Gastrocnemius medialis (tissue), 4 donors: ENCODE results near the gene KCNF1. TPM values are rescaled to one million over a fixed set of nuclear protein-coding genes. Genes with fewer than 3 reads are reported as not detected.

Source experiments
- ATAC-seq, 2 donors: fragments of 150-250 bp; one replicate each; pipeline ENCODE4 v1.9.1; 2016
- DNase-seq, 2 donors: peaks; one replicate each; pipeline ENCODE4 v3.0.0-alpha.2; 2019
- H3K27ac ChIP-seq, 4 donors: fragments of 200-600 bp; sonication (generic); 1 replicate in 1 of 4; 2 replicates in 3 of 4; pipeline ENCODE4 v1.5.1; 2016 to 2018; ENCODE audit warnings: mild to moderate bottlenecking in 2 of 4, moderate library complexity in 1 of 4
- H3K27me3 ChIP-seq, 3 donors: fragments of 200-600 bp; sonication (generic) in 2 of 3; 1 replicate in 1 of 3; 2 replicates in 2 of 3; pipeline versions ENCODE4 v1.5.1 to v1.6.0; 2016 to 2019; ENCODE audit warnings: mild to moderate bottlenecking in 1 of 3, moderate library complexity in 1 of 3
- H3K36me3 ChIP-seq, 2 donors: fragments of 200-600 bp; sonication (generic) in 1 of 2; one replicate each; pipeline ENCODE4 v1.5.1; 2017 to 2018
- H3K4me1 ChIP-seq, 2 donors: fragments of 200-600 bp; sonication (generic) in 1 of 2; one replicate each; pipeline ENCODE4 v1.5.1; 2016 to 2017; ENCODE audit warnings: mild to moderate bottlenecking in 2 of 2
- H3K4me3 ChIP-seq, 4 donors: fragments of 200-600 bp; sonication (generic) in 3 of 4; 1 replicate in 1 of 4; 2 replicates in 3 of 4; pipeline ENCODE4 v1.5.1; 2016 to 2019; ENCODE audit warnings: mild to moderate bottlenecking in 2 of 4
- H3K9me3 ChIP-seq, 3 donors: fragments of 200-600 bp; sonication (generic) in 2 of 3; 1 replicate in 1 of 3; 2 replicates in 2 of 3; pipeline ENCODE4 v1.5.1; 2016 to 2019
- CTCF ChIP-seq, 5 experiments: fragments of 450-650 bp in 3 of 5; fragments of 200-600 bp in 2 of 5; sonication (generic) in 2 of 5; IDR thresholded peaks in 4 of 5; conservative IDR thresholded peaks in 1 of 5; 1 replicate in 4 of 5; 2 replicates in 1 of 5; pipeline ENCODE4 v1.5.1; 2016 to 2019; ENCODE audit warnings: antibody characterized with exemption in 5 of 5, mild to moderate bottlenecking in 3 of 5, moderate library complexity in 3 of 5
- POLR2A ChIP-seq, 2 donors: fragments of 450-650 bp; IDR thresholded peaks; one replicate each; pipeline ENCODE4 v1.6.1; 2017; ENCODE audit warnings: antibody characterized with exemption in 2 of 2, mild to moderate bottlenecking in 2 of 2, moderate library complexity in 2 of 2
- in situ Hi-C, 4 donors: fragments of 200-750 bp; cut with MboI; loops; one replicate each; pipeline versions ENCODE4 v1.15.0 to v1.8.0; 2017; ENCODE audit warnings: low sequenced_read_pairs in 4 of 4
- intact Hi-C: fragments of 100-400 bp; cut with DNase I; formaldehyde crosslinking; loops from one replicate; pipeline ENCODE4 v1.15.1; 2023; ENCODE audit warnings: low total_unique reads
- total RNA-seq, 4 donors: library from RNA; depleted of rRNA; stranded (reverse); fragments of >200 nt; gene quantifications; one replicate each; pipeline versions ENCODE4 v1.1.0 to v1.2.3, GENCODE V29; 2016

Gene KCNF1
- total RNA-seq, 4 donors from 2014 or later, result not detected

DNA sequence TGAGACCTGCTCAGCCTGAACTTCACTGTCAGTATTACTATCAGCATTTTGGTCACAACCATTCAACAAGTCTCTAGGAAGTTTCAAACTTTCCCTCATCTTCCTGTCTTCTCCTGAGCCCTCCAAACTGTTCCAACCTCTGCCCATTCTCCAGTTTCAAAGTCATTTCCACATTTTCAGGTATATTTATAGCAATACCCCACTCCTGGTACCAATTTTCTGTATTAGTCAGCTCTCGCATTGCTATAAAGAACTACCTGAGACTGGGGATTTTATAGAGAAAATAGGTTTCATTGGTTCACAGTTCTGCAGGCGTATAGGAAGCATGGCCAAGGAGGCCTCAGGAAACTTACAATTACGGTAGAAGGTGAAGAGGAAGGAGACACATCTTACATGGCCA is 27.3 kb downstream of the KCNF1 start:
- H3K27ac ChIP-seq, result no peak overlapping the region
- no peaks in the 10 kb centered on the region for H3K9me3 ChIP-seq
- in situ Hi-C loops, result no loop called here
- intact Hi-C loops, result no loop called here
- H3K27me3 ChIP-seq, result no peaks in the 10 kb centered on the region
- TF ChIP-seq CTCF (IDR thresholded peaks at IDR 0.05 in 4 of 5, conservative IDR thresholded peaks at IDR 0.05 in 1 of 5), result no peak
- no peak for TF ChIP-seq POLR2A (IDR thresholded peaks at IDR 0.05)
- no peaks in the 10 kb centered on the region for H3K36me3 ChIP-seq
- no peak for ATAC-seq
- no peak for DNase-seq
- no peak overlapping the region for H3K4me3 ChIP-seq
- peaks cover 12 to 15% of the 10 kb centered on the region in 2 donors for H3K4me1 ChIP-seq

DNA sequence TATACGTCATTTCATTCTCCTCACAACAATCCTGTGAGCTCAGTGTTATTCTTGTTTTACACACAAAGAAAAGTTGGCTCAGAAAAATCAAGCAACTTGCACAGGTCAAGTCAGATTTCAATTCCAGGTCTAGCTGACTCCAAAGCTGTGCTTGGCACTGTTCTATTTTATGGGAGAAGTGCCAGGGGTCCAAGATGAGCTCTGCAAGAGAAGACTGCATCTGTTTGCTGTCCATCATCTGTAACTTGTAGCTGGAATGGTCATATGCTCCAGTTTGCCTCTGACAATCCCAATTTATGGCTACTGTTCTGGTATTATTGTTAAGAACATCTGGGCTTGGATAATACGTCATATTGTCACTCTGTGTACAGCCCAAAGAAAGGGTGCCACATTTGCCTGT is 28.9 kb downstream of the KCNF1 start:
- in situ Hi-C loops, result no loop called here
- H3K4me3 ChIP-seq, result no peak overlapping the region

DNA sequence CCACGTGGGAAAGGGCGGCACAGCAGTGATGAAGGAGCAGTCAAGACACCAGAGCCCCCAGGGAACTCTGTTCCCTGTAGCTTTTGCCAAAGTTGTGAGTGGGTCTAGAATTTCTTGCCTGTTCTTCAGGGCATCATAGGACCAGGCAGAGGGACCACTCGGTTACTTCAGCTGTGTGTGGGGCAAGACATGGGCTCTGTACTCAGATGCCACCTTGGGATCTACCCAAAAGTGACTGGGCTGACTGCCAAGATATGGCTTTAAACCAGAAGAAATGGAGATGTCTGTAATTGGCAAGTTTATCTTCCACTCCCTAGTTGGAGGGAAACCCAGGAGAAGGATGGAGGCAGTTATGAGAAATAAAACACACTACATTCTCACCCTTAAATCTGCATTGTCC is 29.6 kb downstream of the KCNF1 start:
- TF ChIP-seq POLR2A (IDR thresholded peaks at IDR 0.05), result no peak
- no peak for TF ChIP-seq CTCF (IDR thresholded peaks at IDR 0.05 in 4 of 5, conservative IDR thresholded peaks at IDR 0.05 in 1 of 5)
- in situ Hi-C loops, result no loop called here
- H3K4me3 ChIP-seq, result no peak overlapping the region
- ATAC-seq (peak; percentile 20 to 70), DNase-seq (peak in 1 of 2 donors; percentile 46)
- H3K36me3 ChIP-seq, result no peaks in the 10 kb centered on the region
- no peaks in the 10 kb centered on the region for H3K9me3 ChIP-seq
- no peaks in the 10 kb centered on the region for H3K27me3 ChIP-seq
- intact Hi-C loops, result no loop called here
- H3K27ac ChIP-seq, result peak overlapping the region in 2 of 4 donors; percentile 51 to 73
- peaks cover 12 to 15% of the 10 kb centered on the region in 2 donors for H3K4me1 ChIP-seq

More for the DNA sequence above, 28.9 kb downstream of the KCNF1 start:
- DNase-seq (peak; percentile 22 to 30), ATAC-seq (peak; percentile 76 to 90)
- H3K4me1 ChIP-seq, result peaks cover 12 to 15% of the 10 kb centered on the region in 2 donors
- intact Hi-C loops, result no loop called here
- no peak for TF ChIP-seq POLR2A (IDR thresholded peaks at IDR 0.05)
- H3K27me3 ChIP-seq, result no peaks in the 10 kb centered on the region
- H3K9me3 ChIP-seq, result no peaks in the 10 kb centered on the region
- H3K36me3 ChIP-seq, result no peaks in the 10 kb centered on the region
- peak overlapping the region in 2 of 4 donors; percentile 51 to 73 for H3K27ac ChIP-seq

GRCh38 chr2:10944799-10945198 is 33.1 kb downstream of the KCNF1 start:
- DNase-seq, result no peak
- in situ Hi-C loops (no loop called here), intact Hi-C loops (no loop called here)
- Histone ChIP-seq H3K4me1 (peaks cover 12 to 15% of the 10 kb centered on the region in 2 donors), H3K4me3 (no peak overlapping the region), H3K9me3 (no peaks in the 10 kb centered on the region), H3K27me3 (peaks cover 0 to 5% (median 0%) of the 10 kb centered on the region in 3 donors), H3K36me3 (no peaks in the 10 kb centered on the region), H3K27ac (no peak overlapping the region)
- no peak for ATAC-seq
- TF ChIP-seq CTCF (IDR thresholded peaks at IDR 0.05 in 4 of 5, conservative IDR thresholded peaks at IDR 0.05 in 1 of 5) (no peak), POLR2A (IDR thresholded peaks at IDR 0.05) (no peak)

DNA sequence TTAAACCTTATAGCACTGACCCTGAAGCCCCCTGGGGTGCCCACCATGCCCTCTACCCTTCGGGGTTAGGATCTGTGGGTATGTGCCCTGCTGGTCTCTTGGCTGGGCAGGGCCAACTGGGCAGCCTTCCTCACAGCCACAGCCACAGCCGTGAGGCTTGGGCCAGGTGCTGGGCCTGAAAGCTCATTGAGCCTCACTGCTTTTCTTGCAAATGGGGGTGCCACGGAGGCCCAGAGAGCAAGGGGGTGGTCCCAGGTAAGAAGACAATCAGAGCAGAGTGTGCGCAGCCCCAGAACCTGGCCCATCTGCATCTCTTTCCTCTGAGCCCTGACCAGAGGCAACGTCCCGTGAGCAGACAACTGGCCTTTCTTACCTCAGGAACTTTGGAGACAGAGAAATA is 34.7 kb downstream of the KCNF1 start:
- H3K9me3 ChIP-seq, result no peaks in the 10 kb centered on the region
- no peak overlapping the region for H3K27ac ChIP-seq
- intact Hi-C loops (no loop called here), in situ Hi-C loops (no loop called here)
- H3K4me1 ChIP-seq, result peaks cover 0 to under 1% of the 10 kb centered on the region in 2 donors
- H3K36me3 ChIP-seq, result no peaks in the 10 kb centered on the region
- no peak for ATAC-seq
- no peak for DNase-seq
- H3K27me3 ChIP-seq, result peaks cover 0 to 5% (median 0%) of the 10 kb centered on the region in 3 donors
- no peak for TF ChIP-seq CTCF (IDR thresholded peaks at IDR 0.05 in 4 of 5, conservative IDR thresholded peaks at IDR 0.05 in 1 of 5)
- TF ChIP-seq POLR2A (IDR thresholded peaks at IDR 0.05), result no peak
- no peak overlapping the region for H3K4me3 ChIP-seq
